ENCODE data around the gene RBMX.

- no peak for TF ChIP-seq RAD21 (IDR thresholded peaks at IDR 0.05; ENCODE audit: low read depth)
- TF ChIP-seq TAF1 (IDR thresholded peaks at IDR 0.05; ENCODE audit: low read depth), result no peak
- no peak for TF ChIP-seq EP300 (IDR thresholded peaks at IDR 0.05; ENCODE audit: borderline replicate concordance)
- no peak for TF ChIP-seq MAX (IDR thresholded peaks at IDR 0.05)
- no peak for TF ChIP-seq CEBPB (IDR thresholded peaks at IDR 0.05)
Measured at GRCh38 chrX:136849395-136849794, 31.1 kb downstream of the RBMX start.
